HepG2 (cell line): ENCODE data around the gene MAP2K3. TPM values are rescaled to one million over a fixed set of nuclear protein-coding genes. Genes with fewer than 3 reads are reported as not detected.

Experiments
- ATRX ChIP-seq: sonication (generic); formaldehyde crosslinking; IDR thresholded peaks from 2 replicates; pipeline ENCODE4 v1.4.0; 2020; ENCODE audit warnings: missing genetic modification reagents, borderline replicate concordance
- BRCA1 ChIP-seq: sonication (generic); formaldehyde crosslinking; IDR thresholded peaks from 2 replicates; pipeline ENCODE4 v1.4.0; 2020; ENCODE audit warnings: missing genetic modification reagents
- ESRRA ChIP-seq: sonication (generic); formaldehyde crosslinking; IDR thresholded peaks from 2 replicates; pipeline ENCODE4 v1.5.1; 2020; ENCODE audit warnings: mild to moderate bottlenecking, low read depth, missing genetic modification reagents
- JUND ChIP-seq: sonication (generic); formaldehyde crosslinking; IDR thresholded peaks from 2 replicates; pipeline ENCODE4 v1.8.0; 2022; ENCODE audit warnings: mild to moderate bottlenecking, missing genetic modification reagents
- PHF21A ChIP-seq: sonication (generic); formaldehyde crosslinking; IDR thresholded peaks from 2 replicates; pipeline ENCODE4 v1.5.0; 2020; ENCODE audit warnings: mild to moderate bottlenecking, missing genetic modification reagents
- POLR2AphosphoS5 ChIP-seq: IDR thresholded peaks from 2 replicates; pipeline ENCODE4 v1.6.1; 2012; ENCODE audit warnings: low read depth, low read length
- SP2 ChIP-seq: sonication (generic); formaldehyde crosslinking; IDR thresholded peaks from 2 replicates; pipeline ENCODE4 v1.5.1; 2020; ENCODE audit warnings: mild to moderate bottlenecking, missing genetic modification reagents
- SP4 ChIP-seq: sonication (generic); formaldehyde crosslinking; IDR thresholded peaks from 2 replicates; pipeline ENCODE4 v1.8.1; 2023; ENCODE audit warnings: mild to moderate bottlenecking, missing genetic modification reagents
- TP53 ChIP-seq: sonication (generic); formaldehyde crosslinking; conservative IDR thresholded peaks from 2 replicates; pipeline ENCODE4 v1.4.0; 2020; ENCODE audit warnings: missing genetic modification reagents
- ZFP62 ChIP-seq: sonication (generic); formaldehyde crosslinking; IDR thresholded peaks from 2 replicates; pipeline ENCODE4 v1.4.0; 2020; ENCODE audit warnings: missing genetic modification reagents
- ZKSCAN1 ChIP-seq: fragments of 150-350 bp; IDR thresholded peaks from 2 replicates; pipeline ENCODE4 v1.6.1; 2014; ENCODE audit warnings: low read length
- ZNF350 ChIP-seq: sonication (generic); formaldehyde crosslinking; IDR thresholded peaks from 2 replicates; pipeline ENCODE4 v1.4.0; 2020; ENCODE audit warnings: mild to moderate bottlenecking, low read depth, missing genetic modification reagents, borderline replicate concordance
- ZNF550 ChIP-seq: sonication (generic); formaldehyde crosslinking; IDR thresholded peaks from 2 replicates; pipeline ENCODE4 v1.4.0; 2020; ENCODE audit warnings: mild to moderate bottlenecking, missing genetic modification reagents, borderline replicate concordance
- ZNF644 ChIP-seq: IDR thresholded peaks from 2 replicates; pipeline ENCODE4 v1.6.1; 2016; ENCODE audit warnings: low read depth
- ZNF737 ChIP-seq: sonication (generic); formaldehyde crosslinking; IDR thresholded peaks from 2 replicates; pipeline ENCODE4 v1.5.0; 2020; ENCODE audit warnings: missing genetic modification reagents, mild to moderate bottlenecking, borderline replicate concordance
- polyA plus RNA-seq, 8 experiments: library from polyadenylated mRNA; depleted of rRNA in 3 of 8; stranded (reverse) in 7 of 8; unstranded in 1 of 8; fragments of >200 nt; fragmentation: Illumina TruSeq in 4 of 8; extraction: Trizol in 4 of 8; gene quantifications; 2 replicates each; pipeline versions ENCODE4 v1.2.1 to v1.2.3, GENCODE V29; 2011 to 2016; ENCODE audit warnings: low read depth in 4 of 8, missing spikeins in 1 of 8, mixed read lengths in 1 of 8; ENCODE audit not compliant: insufficient read depth in 1 of 8
- total RNA-seq, 5 experiments: library from RNA; depleted of rRNA; stranded (reverse); fragments of >200 nt; fragmentation: Illumina TruSeq; extraction: Trizol; gene quantifications; 2 replicates each; pipeline ENCODE4 v1.2.3, GENCODE V29; 2016; ENCODE audit warnings: low read depth in 1 of 5
- TF ChIP-seq, protein P1 (sequence below): IDR thresholded peaks from 2 replicates; pipeline ENCODE4 v1.4.0; 2020; ENCODE audit warnings: mild to moderate bottlenecking, missing genetic modification reagents
- TF ChIP-seq, protein P2 (sequence below): sonication (generic); formaldehyde crosslinking; IDR thresholded peaks from 2 replicates; pipeline ENCODE4 v1.4.0; 2020; ENCODE audit warnings: missing genetic modification reagents
- TF ChIP-seq, protein P3 (sequence below): sonication (generic); formaldehyde crosslinking; IDR thresholded peaks from 2 replicates; pipeline ENCODE4 v1.8.1; 2023; ENCODE audit warnings: mild to moderate bottlenecking, missing genetic modification reagents, borderline replicate concordance
- TF ChIP-seq, protein P4 (sequence below): sonication (generic); formaldehyde crosslinking; IDR thresholded peaks from 2 replicates; pipeline ENCODE4 v1.4.0; 2020; ENCODE audit warnings: missing genetic modification reagents
- TF ChIP-seq, protein P5 (sequence below): sonication (generic); formaldehyde crosslinking; IDR thresholded peaks from 2 replicates; pipeline ENCODE4 v1.9.0; 2021; ENCODE audit warnings: missing genetic modification reagents, borderline replicate concordance

Gene MAP2K3
- total and polyA plus RNA-seq, 2 of the 13 experiments (the other 11 are each of a cell fraction or from before 2014, with no cell fraction given), result 20.5 to 27.4 TPM

DNA sequence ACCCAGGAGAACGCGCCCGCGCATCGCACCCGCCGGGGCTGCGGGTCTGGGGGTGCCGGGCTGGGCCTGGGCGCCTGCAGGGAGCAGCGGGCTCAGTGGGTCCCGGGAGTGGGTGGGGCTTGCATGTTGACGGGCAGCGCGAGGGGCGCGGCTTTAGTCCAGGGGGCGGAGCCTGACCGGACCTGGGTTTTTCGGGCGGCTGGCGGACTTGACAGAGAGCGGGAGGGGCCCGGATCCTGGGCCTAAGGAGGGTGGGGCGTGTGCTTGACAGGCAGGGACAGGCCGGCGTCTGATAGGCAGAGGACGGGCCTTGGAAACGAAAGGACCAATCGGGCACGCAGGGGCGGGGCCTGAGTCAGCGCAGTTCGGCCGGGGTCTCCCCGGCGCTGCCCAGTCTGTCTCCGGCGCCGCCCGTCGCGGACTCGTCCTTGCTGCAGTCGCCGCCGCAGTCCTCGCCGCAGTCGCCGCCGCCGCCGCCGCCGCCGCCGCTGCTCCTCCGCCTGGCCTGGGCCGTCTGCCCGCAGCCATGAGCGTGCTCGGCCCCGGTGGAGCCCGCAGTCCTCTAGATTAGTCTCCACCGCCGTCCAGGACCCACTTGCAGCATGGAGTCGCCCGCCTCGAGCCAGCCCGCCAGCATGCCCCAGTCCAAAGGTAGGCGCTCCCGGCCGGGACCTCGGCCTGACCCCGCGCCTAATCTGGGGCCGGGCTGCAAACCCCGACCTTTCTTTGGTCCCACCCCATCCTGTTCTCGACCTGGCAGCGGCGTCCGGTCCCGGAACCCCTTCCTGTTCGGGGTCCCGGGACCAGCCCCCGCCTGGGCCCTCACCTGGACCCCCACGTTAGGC lies at the start of gene MAP2K3 (continued):
- TF ChIP-seq ZNF350 (CRISPR knock-in tag), result no peak
- TF ChIP-seq ZNF644 (CRISPR knock-in tag), result no peak
- TF ChIP-seq ATRX (CRISPR knock-in tag), result no peak
- peak; percentile 99 for TF ChIP-seq SP4 (CRISPR knock-in tag)
- TF ChIP-seq ESRRA (CRISPR knock-in tag), result no peak
- TF ChIP-seq, protein P1, sequence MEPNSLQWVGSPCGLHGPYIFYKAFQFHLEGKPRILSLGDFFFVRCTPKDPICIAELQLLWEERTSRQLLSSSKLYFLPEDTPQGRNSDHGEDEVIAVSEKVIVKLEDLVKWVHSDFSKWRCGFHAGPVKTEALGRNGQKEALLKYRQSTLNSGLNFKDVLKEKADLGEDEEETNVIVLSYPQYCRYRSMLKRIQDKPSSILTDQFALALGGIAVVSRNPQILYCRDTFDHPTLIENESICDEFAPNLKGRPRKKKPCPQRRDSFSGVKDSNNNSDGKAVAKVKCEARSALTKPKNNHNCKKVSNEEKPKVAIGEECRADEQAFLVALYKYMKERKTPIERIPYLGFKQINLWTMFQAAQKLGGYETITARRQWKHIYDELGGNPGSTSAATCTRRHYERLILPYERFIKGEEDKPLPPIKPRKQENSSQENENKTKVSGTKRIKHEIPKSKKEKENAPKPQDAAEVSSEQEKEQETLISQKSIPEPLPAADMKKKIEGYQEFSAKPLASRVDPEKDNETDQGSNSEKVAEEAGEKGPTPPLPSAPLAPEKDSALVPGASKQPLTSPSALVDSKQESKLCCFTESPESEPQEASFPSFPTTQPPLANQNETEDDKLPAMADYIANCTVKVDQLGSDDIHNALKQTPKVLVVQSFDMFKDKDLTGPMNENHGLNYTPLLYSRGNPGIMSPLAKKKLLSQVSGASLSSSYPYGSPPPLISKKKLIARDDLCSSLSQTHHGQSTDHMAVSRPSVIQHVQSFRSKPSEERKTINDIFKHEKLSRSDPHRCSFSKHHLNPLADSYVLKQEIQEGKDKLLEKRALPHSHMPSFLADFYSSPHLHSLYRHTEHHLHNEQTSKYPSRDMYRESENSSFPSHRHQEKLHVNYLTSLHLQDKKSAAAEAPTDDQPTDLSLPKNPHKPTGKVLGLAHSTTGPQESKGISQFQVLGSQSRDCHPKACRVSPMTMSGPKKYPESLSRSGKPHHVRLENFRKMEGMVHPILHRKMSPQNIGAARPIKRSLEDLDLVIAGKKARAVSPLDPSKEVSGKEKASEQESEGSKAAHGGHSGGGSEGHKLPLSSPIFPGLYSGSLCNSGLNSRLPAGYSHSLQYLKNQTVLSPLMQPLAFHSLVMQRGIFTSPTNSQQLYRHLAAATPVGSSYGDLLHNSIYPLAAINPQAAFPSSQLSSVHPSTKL, result no peak
- no peak for TF ChIP-seq ZNF737
- TF ChIP-seq, protein P2, sequence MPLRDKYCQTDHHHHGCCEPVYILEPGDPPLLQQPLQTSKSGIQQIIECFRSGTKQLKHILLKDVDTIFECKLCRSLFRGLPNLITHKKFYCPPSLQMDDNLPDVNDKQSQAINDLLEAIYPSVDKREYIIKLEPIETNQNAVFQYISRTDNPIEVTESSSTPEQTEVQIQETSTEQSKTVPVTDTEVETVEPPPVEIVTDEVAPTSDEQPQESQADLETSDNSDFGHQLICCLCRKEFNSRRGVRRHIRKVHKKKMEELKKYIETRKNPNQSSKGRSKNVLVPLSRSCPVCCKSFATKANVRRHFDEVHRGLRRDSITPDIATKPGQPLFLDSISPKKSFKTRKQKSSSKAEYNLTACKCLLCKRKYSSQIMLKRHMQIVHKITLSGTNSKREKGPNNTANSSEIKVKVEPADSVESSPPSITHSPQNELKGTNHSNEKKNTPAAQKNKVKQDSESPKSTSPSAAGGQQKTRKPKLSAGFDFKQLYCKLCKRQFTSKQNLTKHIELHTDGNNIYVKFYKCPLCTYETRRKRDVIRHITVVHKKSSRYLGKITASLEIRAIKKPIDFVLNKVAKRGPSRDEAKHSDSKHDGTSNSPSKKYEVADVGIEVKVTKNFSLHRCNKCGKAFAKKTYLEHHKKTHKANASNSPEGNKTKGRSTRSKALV, result 0 out of 2 replicates have a peak, but pooled peaks have one; percentile 12
- TF ChIP-seq ZFP62 (CRISPR knock-in tag), result no peak
- TF ChIP-seq, protein P3, sequence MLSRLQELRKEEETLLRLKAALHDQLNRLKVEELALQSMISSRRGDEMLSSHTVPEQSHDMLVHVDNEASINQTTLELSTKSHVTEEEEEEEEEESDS (CRISPR knock-in tag), result no peak
- TF ChIP-seq, protein P4, sequence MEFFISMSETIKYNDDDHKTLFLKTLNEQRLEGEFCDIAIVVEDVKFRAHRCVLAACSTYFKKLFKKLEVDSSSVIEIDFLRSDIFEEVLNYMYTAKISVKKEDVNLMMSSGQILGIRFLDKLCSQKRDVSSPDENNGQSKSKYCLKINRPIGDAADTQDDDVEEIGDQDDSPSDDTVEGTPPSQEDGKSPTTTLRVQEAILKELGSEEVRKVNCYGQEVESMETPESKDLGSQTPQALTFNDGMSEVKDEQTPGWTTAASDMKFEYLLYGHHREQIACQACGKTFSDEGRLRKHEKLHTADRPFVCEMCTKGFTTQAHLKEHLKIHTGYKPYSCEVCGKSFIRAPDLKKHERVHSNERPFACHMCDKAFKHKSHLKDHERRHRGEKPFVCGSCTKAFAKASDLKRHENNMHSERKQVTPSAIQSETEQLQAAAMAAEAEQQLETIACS (CRISPR knock-in tag), result no peak
- no peak for TF ChIP-seq ZNF550
- peak; percentile 88 for TF ChIP-seq POLR2AphosphoS5
- TF ChIP-seq BRCA1 (CRISPR knock-in tag), result no peak
- TF ChIP-seq, protein P5, sequence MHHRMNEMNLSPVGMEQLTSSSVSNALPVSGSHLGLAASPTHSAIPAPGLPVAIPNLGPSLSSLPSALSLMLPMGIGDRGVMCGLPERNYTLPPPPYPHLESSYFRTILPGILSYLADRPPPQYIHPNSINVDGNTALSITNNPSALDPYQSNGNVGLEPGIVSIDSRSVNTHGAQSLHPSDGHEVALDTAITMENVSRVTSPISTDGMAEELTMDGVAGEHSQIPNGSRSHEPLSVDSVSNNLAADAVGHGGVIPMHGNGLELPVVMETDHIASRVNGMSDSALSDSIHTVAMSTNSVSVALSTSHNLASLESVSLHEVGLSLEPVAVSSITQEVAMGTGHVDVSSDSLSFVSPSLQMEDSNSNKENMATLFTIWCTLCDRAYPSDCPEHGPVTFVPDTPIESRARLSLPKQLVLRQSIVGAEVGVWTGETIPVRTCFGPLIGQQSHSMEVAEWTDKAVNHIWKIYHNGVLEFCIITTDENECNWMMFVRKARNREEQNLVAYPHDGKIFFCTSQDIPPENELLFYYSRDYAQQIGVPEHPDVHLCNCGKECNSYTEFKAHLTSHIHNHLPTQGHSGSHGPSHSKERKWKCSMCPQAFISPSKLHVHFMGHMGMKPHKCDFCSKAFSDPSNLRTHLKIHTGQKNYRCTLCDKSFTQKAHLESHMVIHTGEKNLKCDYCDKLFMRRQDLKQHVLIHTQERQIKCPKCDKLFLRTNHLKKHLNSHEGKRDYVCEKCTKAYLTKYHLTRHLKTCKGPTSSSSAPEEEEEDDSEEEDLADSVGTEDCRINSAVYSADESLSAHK (CRISPR knock-in tag), result no peak
- no peak for TF ChIP-seq TP53 (CRISPR knock-in tag)
- peak; percentile 90 for TF ChIP-seq SP2 (CRISPR knock-in tag)
- no peak for TF ChIP-seq ZKSCAN1
- TF ChIP-seq JUND (CRISPR knock-in tag), result no peak
- peak; percentile 49; the same call in 1 of the 2 replicates for TF ChIP-seq PHF21A (CRISPR knock-in tag)
